Caki2 (cell line): ENCODE data around the gene HHIPL1. TPM values are rescaled to one million over a fixed set of nuclear protein-coding genes. Genes with fewer than 3 reads are reported as not detected.
"Not testable (repeated sequence)": the region's sequence is repeated elsewhere in the genome, so short reads cannot be mapped to it uniquely, and the experiment has no call there.

ENCODE experiments used
- DNase-seq: peaks from one replicate; pipeline ENCODE4 v3.0.0-alpha.2; 2015; ENCODE audit warnings: low read depth
- in situ Hi-C: cut with HindIII; loops from 2 replicates; pipeline ENCODE4 v1.10.0; 2016; ENCODE audit warnings: low sequenced_read_pairs, low pct_unique_long_range_greater_than_20kb, mixed read lengths
- total RNA-seq: library from RNA; depleted of rRNA; stranded (reverse); fragments of >200 nt; shearing (Covaris generic); gene quantifications from 2 replicates; pipeline ENCODE4 v1.2.3, GENCODE V29; 2014; ENCODE audit warnings: low replicate concordance

The HHIPL1 gene
- total RNA-seq, 1 experiment from 2014 or later, result 0.03 TPM

GRCh38 chr14:99628887-99629618 is 15.9 kb upstream of the HHIPL1 start:
- DNase-seq, result peak; percentile 58
- in situ Hi-C loops, result no loop called here

- in situ Hi-C loops, result no loop called here
- no peak for DNase-seq
Measured at GRCh38 chr14:99630202-99630601, 14.7 kb upstream of the HHIPL1 start.

- in situ Hi-C loops, result no loop called here
- no peak for DNase-seq
Measured at GRCh38 chr14:99632410-99633035, 12.4 kb upstream of the HHIPL1 start.

GRCh38 chr14:99633141-99633540 is 11.8 kb upstream of the HHIPL1 start:
- in situ Hi-C loops, result no loop called here
- no peak for DNase-seq

GRCh38 chr14:99633918-99634317 is 11.0 kb upstream of the HHIPL1 start:
- in situ Hi-C loops, result no loop called here
- no peak for DNase-seq

- DNase-seq, result no peak
- in situ Hi-C loops, result no loop called here
Measured at GRCh38 chr14:99634443-99634842, 10.5 kb upstream of the HHIPL1 start.

- DNase-seq, result no peak
- in situ Hi-C loops, result no loop called here
Measured at GRCh38 chr14:99635116-99635515, 9.8 kb upstream of the HHIPL1 start.

GRCh38 chr14:99636487-99636886 is 8.4 kb upstream of the HHIPL1 start:
- in situ Hi-C loops, result no loop called here
- DNase-seq, result no peak

GRCh38 chr14:99637624-99638023 is 7.3 kb upstream of the HHIPL1 start:
- in situ Hi-C loops, result no loop called here
- DNase-seq, result no peak

- DNase-seq, in situ Hi-C loops: not testable (repeated sequence)
Measured at GRCh38 chr14:99642771-99643170, 2.2 kb upstream of the HHIPL1 start.

GRCh38 chr14:99643343-99643742 is 1.6 kb upstream of the HHIPL1 start:
- DNase-seq, result no peak
- in situ Hi-C loops, result no loop called here

GRCh38 chr14:99644035-99644587 is 818 bp upstream of the HHIPL1 start:
- in situ Hi-C loops, result no loop called here
- DNase-seq, result no peak

GRCh38 chr14:99645545-99646505 is 896 bp downstream of the HHIPL1 start:
- in situ Hi-C loops, result no loop called here
- no peak for DNase-seq

- in situ Hi-C loops, result no loop called here
- DNase-seq, result no peak
Measured at GRCh38 chr14:99647411-99647810, 2.5 kb downstream of the HHIPL1 start.

GRCh38 chr14:99648027-99648784 is 3.3 kb downstream of the HHIPL1 start:
- in situ Hi-C loops, result no loop called here

GRCh38 chr14:99649219-99649618 is 4.3 kb downstream of the HHIPL1 start:
- in situ Hi-C loops, result no loop called here
- no peak for DNase-seq

More at GRCh38 chr14:99648027-99648784, 3.3 kb downstream of the HHIPL1 start:
- DNase-seq, result no peak

GRCh38 chr14:99649643-99650042 is 4.7 kb downstream of the HHIPL1 start:
- in situ Hi-C loops, result no loop called here
- no peak for DNase-seq

GRCh38 chr14:99650189-99650588 is 5.3 kb downstream of the HHIPL1 start:
- no peak for DNase-seq
- in situ Hi-C loops, result no loop called here
